Breast epithelium (tissue), 3 donors: ENCODE measurements around the gene PRR18.

Experiments used
- POLR2A ChIP-seq: fragments of 450-650 bp; IDR thresholded peaks from one replicate; pipeline ENCODE4 v1.6.1; 2016; ENCODE audit warnings: antibody characterized with exemption, mild to moderate bottlenecking, moderate library complexity
- TF ChIP-seq, protein P1 (sequence below), 3 donors: fragments of 450-650 bp; IDR thresholded peaks; one replicate each; pipeline ENCODE4 v1.5.1; 2016 to 2017; ENCODE audit warnings: antibody characterized with exemption in 3 of 3, mild to moderate bottlenecking in 3 of 3, moderate library complexity in 3 of 3

DNA sequence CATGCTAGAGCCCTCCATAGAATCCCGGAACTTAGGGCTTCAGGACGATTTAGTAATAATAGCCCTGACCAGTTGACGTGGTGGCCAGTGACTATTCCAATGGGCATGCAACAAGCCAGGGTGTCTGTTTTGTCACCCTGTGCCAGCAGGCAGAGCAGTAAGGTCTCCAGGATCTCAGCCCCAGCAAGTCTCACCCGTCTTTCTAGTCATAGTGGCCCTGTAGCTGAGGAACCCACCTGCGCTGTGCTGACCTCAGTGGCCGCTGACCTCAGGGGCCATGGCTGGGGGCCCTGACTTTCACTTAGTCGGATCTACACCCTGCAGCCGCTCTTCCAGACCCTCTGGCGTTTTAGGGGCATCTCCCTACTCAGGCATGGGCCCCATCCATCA lies 36.8 kb downstream of the PRR18 start:
- TF ChIP-seq, protein P1, sequence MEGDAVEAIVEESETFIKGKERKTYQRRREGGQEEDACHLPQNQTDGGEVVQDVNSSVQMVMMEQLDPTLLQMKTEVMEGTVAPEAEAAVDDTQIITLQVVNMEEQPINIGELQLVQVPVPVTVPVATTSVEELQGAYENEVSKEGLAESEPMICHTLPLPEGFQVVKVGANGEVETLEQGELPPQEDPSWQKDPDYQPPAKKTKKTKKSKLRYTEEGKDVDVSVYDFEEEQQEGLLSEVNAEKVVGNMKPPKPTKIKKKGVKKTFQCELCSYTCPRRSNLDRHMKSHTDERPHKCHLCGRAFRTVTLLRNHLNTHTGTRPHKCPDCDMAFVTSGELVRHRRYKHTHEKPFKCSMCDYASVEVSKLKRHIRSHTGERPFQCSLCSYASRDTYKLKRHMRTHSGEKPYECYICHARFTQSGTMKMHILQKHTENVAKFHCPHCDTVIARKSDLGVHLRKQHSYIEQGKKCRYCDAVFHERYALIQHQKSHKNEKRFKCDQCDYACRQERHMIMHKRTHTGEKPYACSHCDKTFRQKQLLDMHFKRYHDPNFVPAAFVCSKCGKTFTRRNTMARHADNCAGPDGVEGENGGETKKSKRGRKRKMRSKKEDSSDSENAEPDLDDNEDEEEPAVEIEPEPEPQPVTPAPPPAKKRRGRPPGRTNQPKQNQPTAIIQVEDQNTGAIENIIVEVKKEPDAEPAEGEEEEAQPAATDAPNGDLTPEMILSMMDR (IDR thresholded peaks at IDR 0.05) = no peak
- TF ChIP-seq POLR2A = no peak
